Measurements from ENCODE around the gene PBX1.

DNA sequence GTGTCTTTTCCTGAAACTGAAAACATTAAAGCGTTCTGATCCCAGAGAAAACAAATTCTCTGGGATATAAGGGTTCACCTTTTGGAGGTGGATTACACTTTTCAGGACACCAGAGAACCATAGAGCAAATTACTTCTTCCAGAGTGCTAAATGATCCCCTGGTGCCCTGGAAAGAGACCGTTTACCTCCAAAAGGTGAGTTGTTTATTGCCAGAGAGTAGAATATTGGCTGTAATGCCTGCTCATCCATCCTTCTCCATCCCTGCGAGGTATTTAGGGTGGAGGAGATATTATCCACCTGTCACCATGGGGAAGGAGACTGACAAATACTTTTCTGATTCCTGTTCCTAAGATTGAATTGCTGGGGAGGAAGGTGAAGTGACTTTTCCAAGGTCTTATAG is 30.4 kb downstream of the PBX1 start:
- TF ChIP-seq ATF1 (CRISPR knock-in tag; IDR thresholded peaks at IDR 0.05): no peak
- TF ChIP-seq, protein P1, sequence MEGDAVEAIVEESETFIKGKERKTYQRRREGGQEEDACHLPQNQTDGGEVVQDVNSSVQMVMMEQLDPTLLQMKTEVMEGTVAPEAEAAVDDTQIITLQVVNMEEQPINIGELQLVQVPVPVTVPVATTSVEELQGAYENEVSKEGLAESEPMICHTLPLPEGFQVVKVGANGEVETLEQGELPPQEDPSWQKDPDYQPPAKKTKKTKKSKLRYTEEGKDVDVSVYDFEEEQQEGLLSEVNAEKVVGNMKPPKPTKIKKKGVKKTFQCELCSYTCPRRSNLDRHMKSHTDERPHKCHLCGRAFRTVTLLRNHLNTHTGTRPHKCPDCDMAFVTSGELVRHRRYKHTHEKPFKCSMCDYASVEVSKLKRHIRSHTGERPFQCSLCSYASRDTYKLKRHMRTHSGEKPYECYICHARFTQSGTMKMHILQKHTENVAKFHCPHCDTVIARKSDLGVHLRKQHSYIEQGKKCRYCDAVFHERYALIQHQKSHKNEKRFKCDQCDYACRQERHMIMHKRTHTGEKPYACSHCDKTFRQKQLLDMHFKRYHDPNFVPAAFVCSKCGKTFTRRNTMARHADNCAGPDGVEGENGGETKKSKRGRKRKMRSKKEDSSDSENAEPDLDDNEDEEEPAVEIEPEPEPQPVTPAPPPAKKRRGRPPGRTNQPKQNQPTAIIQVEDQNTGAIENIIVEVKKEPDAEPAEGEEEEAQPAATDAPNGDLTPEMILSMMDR (IDR thresholded peaks at IDR 0.05): no peak
- no peak for TF ChIP-seq ZNF121 (CRISPR knock-in tag; IDR thresholded peaks at IDR 0.05)
- TF ChIP-seq, protein P2, sequence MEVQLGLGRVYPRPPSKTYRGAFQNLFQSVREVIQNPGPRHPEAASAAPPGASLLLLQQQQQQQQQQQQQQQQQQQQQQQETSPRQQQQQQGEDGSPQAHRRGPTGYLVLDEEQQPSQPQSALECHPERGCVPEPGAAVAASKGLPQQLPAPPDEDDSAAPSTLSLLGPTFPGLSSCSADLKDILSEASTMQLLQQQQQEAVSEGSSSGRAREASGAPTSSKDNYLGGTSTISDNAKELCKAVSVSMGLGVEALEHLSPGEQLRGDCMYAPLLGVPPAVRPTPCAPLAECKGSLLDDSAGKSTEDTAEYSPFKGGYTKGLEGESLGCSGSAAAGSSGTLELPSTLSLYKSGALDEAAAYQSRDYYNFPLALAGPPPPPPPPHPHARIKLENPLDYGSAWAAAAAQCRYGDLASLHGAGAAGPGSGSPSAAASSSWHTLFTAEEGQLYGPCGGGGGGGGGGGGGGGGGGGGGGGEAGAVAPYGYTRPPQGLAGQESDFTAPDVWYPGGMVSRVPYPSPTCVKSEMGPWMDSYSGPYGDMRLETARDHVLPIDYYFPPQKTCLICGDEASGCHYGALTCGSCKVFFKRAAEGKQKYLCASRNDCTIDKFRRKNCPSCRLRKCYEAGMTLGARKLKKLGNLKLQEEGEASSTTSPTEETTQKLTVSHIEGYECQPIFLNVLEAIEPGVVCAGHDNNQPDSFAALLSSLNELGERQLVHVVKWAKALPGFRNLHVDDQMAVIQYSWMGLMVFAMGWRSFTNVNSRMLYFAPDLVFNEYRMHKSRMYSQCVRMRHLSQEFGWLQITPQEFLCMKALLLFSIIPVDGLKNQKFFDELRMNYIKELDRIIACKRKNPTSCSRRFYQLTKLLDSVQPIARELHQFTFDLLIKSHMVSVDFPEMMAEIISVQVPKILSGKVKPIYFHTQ (CRISPR knock-in tag; IDR thresholded peaks at IDR 0.05): no peak
- TF ChIP-seq, protein P3, sequence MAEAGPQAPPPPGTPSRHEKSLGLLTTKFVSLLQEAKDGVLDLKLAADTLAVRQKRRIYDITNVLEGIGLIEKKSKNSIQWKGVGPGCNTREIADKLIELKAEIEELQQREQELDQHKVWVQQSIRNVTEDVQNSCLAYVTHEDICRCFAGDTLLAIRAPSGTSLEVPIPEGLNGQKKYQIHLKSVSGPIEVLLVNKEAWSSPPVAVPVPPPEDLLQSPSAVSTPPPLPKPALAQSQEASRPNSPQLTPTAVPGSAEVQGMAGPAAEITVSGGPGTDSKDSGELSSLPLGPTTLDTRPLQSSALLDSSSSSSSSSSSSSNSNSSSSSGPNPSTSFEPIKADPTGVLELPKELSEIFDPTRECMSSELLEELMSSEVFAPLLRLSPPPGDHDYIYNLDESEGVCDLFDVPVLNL (CRISPR knock-in tag; IDR thresholded peaks at IDR 0.05; ENCODE audit: borderline replicate concordance, low read depth): no peak
